ENCODE data around the gene ALLC.

ALLC gene

GRCh38 chr2:3725002-3725401, 67.0 kb downstream of the ALLC start:
- no peak overlapping the region for H3K4me3 Mint-ChIP-seq
- peaks cover 5% of the 10 kb centered on the region for H3K27me3 Mint-ChIP-seq
- no peaks in the 10 kb centered on the region for H3K4me1 Mint-ChIP-seq (ENCODE audit: low read depth)
- no peaks in the 10 kb centered on the region for H3K36me3 Mint-ChIP-seq
- H3K27ac Mint-ChIP-seq, result no peak overlapping the region
- peaks cover 4% of the 10 kb centered on the region for H3K9me3 Mint-ChIP-seq (ENCODE audit: low read depth)

DNA sequence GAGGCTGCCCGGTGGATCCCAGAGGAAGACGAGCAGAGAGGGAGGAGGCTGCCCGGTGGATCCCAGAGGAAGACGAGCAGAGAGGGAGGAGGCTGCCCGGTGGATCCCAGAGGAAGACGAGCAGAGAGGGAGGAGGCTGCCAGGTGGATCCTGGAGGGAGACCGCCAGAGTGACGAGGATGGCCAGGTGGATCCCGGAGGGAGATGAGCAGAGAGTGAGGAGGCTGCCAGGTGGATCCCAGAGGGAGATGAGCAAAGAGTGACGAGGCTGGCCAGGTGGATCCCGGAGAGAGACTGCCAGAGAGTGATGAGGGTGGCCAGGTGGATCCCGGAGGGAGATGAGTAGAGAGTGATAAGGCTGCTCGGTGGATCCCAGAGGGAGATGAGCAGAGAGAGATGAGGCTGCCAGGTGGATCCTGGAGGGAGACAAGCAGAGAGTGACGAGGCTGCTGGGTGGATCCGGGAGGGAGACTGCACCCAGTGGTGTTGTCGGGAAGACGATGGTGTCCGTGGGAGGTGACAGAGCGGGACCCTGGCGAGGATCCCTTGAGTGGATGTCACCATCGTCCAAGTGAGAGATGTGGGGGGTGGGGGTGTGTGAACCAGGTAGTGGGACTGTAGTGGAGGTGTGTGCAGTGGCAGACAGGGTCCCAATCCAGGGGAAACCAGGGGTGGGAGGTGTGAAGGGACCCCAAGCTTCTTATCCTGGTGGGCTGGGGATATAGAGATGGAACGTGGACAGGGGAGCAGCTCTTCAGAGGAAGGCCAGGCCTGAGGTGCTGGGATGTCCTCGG, 67.7 kb downstream of the ALLC start:
- Mint-ChIP-seq H3K27me3 (peaks cover 5% of the 10 kb centered on the region), H3K4me1 (ENCODE audit: low read depth) (no peaks in the 10 kb centered on the region), H3K9me3 (ENCODE audit: low read depth) (peaks cover 4% of the 10 kb centered on the region), H3K4me3 (no peak overlapping the region), H3K36me3 (no peaks in the 10 kb centered on the region), H3K27ac (no peak overlapping the region)

- Mint-ChIP-seq H3K27me3 (peaks cover 5% of the 10 kb centered on the region), H3K9me3 (ENCODE audit: low read depth) (peaks cover 4% of the 10 kb centered on the region), H3K4me3 (no peak overlapping the region), H3K27ac (no peak overlapping the region), H3K4me1 (ENCODE audit: low read depth) (no peaks in the 10 kb centered on the region), H3K36me3 (no peaks in the 10 kb centered on the region)
These were observed 68.5 kb downstream of the ALLC start for GRCh38 chr2:3726511-3726910.

GRCh38 chr2:3727397-3728045, 69.5 kb downstream of the ALLC start:
- Mint-ChIP-seq H3K27me3 (peaks cover 5% of the 10 kb centered on the region), H3K27ac (no peak overlapping the region), H3K4me1 (ENCODE audit: low read depth) (no peaks in the 10 kb centered on the region), H3K4me3 (no peak overlapping the region), H3K36me3 (no peaks in the 10 kb centered on the region), H3K9me3 (ENCODE audit: low read depth) (no peaks in the 10 kb centered on the region)

GRCh38 chr2:3728104-3729054, 70.4 kb downstream of the ALLC start:
- Mint-ChIP-seq H3K27me3 (peaks cover 5% of the 10 kb centered on the region), H3K4me3 (no peak overlapping the region), H3K27ac (no peak overlapping the region), H3K4me1 (ENCODE audit: low read depth) (no peaks in the 10 kb centered on the region), H3K9me3 (ENCODE audit: low read depth) (no peaks in the 10 kb centered on the region), H3K36me3 (no peaks in the 10 kb centered on the region)

GRCh38 chr2:3729055-3729448, 71.1 kb downstream of the ALLC start:
- Mint-ChIP-seq H3K27me3 (peaks cover 3% of the 10 kb centered on the region), H3K27ac (no peak overlapping the region), H3K4me1 (ENCODE audit: low read depth) (no peaks in the 10 kb centered on the region), H3K36me3 (no peaks in the 10 kb centered on the region), H3K9me3 (ENCODE audit: low read depth) (no peaks in the 10 kb centered on the region), H3K4me3 (no peak overlapping the region)

DNA sequence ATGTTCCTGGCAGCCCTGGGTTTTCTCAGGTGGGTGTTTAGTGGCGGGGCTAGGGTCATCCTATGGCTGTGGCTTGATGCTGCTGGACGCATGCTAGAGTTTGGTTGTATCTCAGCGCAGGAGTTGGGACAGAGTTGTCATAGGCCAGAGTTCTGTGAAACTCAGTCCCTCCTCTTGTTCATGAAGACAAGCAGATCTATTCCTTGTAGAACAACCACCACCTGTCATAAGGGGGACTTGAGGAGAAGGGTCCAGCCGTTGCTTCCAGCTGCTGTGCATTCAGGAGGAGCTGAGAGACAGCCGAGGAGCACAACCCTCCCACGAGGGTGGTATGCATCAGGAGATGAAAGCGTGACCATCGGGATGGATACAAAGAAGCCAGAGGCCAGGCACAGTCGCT, 71.8 kb downstream of the ALLC start:
- Mint-ChIP-seq H3K4me3 (no peak overlapping the region), H3K27me3 (peaks cover 3% of the 10 kb centered on the region)

DNA sequence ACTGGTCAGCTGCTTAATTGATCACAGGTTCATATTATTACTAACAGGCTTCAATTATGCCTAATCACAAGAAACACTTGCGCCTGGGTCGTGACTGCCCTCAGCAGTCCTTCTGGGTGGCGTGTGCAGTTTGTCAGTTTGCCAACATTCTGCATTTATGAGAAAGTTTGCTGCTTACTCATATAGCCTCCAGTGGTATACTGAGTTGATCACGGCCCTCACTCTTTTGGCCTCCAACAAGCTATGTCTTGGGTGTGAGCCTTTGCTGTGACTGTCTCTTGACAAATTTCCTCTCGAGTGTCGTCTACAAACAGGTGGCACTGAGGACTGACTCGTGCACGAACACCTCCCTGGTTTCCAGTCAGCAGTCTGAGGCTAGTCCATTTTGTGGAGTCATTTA, 72.6 kb downstream of the ALLC start:
- peaks cover 2% of the 10 kb centered on the region for H3K27me3 Mint-ChIP-seq
- H3K9me3 Mint-ChIP-seq (ENCODE audit: low read depth), result no peaks in the 10 kb centered on the region
- no peaks in the 10 kb centered on the region for H3K36me3 Mint-ChIP-seq
- no peak overlapping the region for H3K27ac Mint-ChIP-seq
- no peak overlapping the region for H3K4me3 Mint-ChIP-seq
- no peaks in the 10 kb centered on the region for H3K4me1 Mint-ChIP-seq (ENCODE audit: low read depth)

More for the DNA sequence above, 71.8 kb downstream of the ALLC start:
- Mint-ChIP-seq H3K27ac (no peak overlapping the region), H3K4me1 (ENCODE audit: low read depth) (no peaks in the 10 kb centered on the region), H3K36me3 (no peaks in the 10 kb centered on the region), H3K9me3 (ENCODE audit: low read depth) (no peaks in the 10 kb centered on the region)

DNA sequence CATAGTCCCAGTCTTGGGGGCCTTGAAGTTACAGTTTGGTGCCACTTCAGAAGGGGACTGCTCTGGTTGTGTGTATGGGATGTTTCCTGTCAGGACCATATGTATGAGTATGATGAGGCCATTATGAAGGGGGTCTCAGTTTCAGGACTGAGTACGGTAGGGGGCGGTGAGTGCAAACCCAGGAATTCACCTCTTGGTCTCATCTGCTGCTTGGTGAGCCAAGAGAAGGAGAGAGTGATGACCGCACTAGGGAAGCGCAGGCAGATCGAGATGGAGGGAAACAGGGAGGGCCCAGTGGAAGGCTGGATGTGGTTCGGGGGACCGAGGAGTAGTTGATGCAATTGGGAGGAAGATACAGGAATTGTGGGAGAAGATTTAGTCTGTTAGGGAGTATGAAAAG, 73.8 kb downstream of the ALLC start:
- Mint-ChIP-seq H3K4me3 (no peak overlapping the region), H3K27me3 (no peaks in the 10 kb centered on the region), H3K9me3 (ENCODE audit: low read depth) (no peaks in the 10 kb centered on the region), H3K36me3 (no peaks in the 10 kb centered on the region), H3K4me1 (ENCODE audit: low read depth) (no peaks in the 10 kb centered on the region), H3K27ac (no peak overlapping the region)

- H3K4me1 Mint-ChIP-seq (ENCODE audit: low read depth), result no peaks in the 10 kb centered on the region
These were observed 78.1 kb downstream of the ALLC start for GRCh38 chr2:3736112-3736511.

DNA sequence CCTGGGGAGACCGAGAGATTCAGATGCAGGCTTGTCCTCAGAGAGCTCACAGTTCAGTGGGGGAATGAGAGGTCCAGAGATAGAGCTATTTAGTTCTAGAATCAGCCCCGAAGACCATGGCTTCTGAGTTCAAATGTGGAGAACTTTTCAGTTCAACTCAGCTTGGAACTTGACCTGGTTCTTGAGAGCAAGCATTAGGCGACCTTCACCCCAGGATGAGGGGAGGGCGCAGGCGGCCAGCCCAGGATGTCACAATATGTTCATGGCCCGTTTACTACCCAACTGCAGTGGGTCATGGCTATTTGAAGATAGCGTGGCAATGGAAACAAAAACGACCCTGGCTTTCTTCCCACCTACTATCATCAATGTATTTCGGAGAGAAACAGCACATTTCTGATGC, 79.1 kb downstream of the ALLC start:
- Mint-ChIP-seq H3K36me3 (no peaks in the 10 kb centered on the region), H3K4me3 (no peak overlapping the region), H3K9me3 (ENCODE audit: low read depth) (no peaks in the 10 kb centered on the region), H3K4me1 (ENCODE audit: low read depth) (no peaks in the 10 kb centered on the region), H3K27ac (no peak overlapping the region), H3K27me3 (no peaks in the 10 kb centered on the region)

More at GRCh38 chr2:3736112-3736511, 78.1 kb downstream of the ALLC start:
- Mint-ChIP-seq H3K4me3 (no peak overlapping the region), H3K36me3 (no peaks in the 10 kb centered on the region), H3K9me3 (ENCODE audit: low read depth) (no peaks in the 10 kb centered on the region), H3K27me3 (no peaks in the 10 kb centered on the region), H3K27ac (no peak overlapping the region)

- H3K4me3 Mint-ChIP-seq, result no peak overlapping the region
- no peak overlapping the region for H3K27ac Mint-ChIP-seq
- H3K36me3 Mint-ChIP-seq, result no peaks in the 10 kb centered on the region
- no peaks in the 10 kb centered on the region for H3K4me1 Mint-ChIP-seq (ENCODE audit: low read depth)
- H3K27me3 Mint-ChIP-seq, result peaks cover 3% of the 10 kb centered on the region
- no peaks in the 10 kb centered on the region for H3K9me3 Mint-ChIP-seq (ENCODE audit: low read depth)
These were observed 80.5 kb downstream of the ALLC start for GRCh38 chr2:3738454-3738853.

- Mint-ChIP-seq H3K27me3 (peaks cover 3% of the 10 kb centered on the region), H3K27ac (no peak overlapping the region), H3K9me3 (ENCODE audit: low read depth) (no peaks in the 10 kb centered on the region), H3K36me3 (no peaks in the 10 kb centered on the region), H3K4me3 (no peak overlapping the region), H3K4me1 (ENCODE audit: low read depth) (no peaks in the 10 kb centered on the region)
These were observed 81.3 kb downstream of the ALLC start for GRCh38 chr2:3739313-3739712.

DNA sequence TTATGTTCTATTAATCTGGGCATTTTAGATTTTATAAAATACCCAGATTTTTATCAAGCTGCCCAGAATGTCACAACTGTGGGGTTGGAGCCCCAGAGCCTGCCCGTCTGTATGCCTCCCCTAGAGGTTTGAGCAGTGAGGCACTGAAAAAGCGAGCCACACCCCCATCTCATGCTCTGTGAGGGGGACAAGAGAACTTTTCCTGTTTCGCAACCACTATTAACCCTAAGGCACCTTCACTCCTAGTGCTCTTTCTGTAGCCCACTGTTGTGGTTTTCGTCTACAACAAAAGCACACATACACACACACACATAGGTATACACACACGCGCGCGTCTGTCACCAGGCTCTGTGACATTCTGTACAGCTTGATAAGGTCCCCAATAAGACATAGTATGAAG, 83.4 kb downstream of the ALLC start:
- Mint-ChIP-seq H3K4me1 (ENCODE audit: low read depth) (no peaks in the 10 kb centered on the region), H3K9me3 (ENCODE audit: low read depth) (no peaks in the 10 kb centered on the region), H3K27me3 (peaks cover 3% of the 10 kb centered on the region), H3K36me3 (no peaks in the 10 kb centered on the region), H3K4me3 (no peak overlapping the region), H3K27ac (no peak overlapping the region)

All from activated naive CD8-positive, alpha-beta T cell (primary cell).